HG03469 (cell line): ENCODE measurements around the gene CADPS.

ENCODE experiments used
- ATAC-seq: cut with Tn5 transposase; IDR thresholded peaks from one replicate; pipeline ENCODE4 v1.9.1; 2021; ENCODE audit warnings: mild to moderate bottlenecking, moderate library complexity, moderate number of reproducible peaks; ENCODE audit not compliant: unreplicated experiment

CADPS gene

DNA sequence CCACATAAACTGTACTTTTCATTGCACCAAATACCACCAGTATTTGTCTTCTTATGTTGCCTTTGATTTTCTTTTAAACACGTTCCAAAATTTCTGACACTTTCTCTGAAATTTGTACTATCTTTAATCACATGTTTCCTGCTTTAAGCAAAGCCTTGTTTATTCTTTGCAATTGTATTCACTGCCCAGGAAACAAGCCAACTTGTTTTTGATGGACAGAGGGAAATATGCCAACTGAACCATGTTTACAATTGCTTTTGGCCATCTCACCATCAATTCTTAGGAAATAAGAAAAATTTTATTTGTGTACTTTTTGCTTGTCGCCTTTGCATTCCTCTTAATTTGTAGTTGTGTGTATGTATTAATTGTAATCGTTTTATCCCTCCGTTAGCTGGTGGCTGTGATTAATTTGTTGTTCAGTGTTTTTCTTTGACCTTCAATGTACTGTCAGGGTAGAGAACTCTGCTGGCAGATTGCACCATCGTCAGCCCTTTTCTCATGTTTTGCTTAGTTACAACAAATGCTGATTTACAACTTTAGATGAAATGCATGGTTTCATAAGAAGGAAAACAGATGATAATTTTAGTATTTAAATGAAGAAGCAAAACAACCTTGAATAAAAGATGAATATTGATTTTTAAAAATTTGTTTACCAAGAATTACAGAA lies 482.5 kb downstream of the CADPS start:
- no peak for ATAC-seq

- no peak for ATAC-seq
These were observed 488.0 kb downstream of the CADPS start for GRCh38 chr3:62387251-62387650.

GRCh38 chr3:62379321-62379798 lies 495.9 kb downstream of the CADPS start:
- ATAC-seq = no peak

- no peak for ATAC-seq
These were observed 496.3 kb downstream of the CADPS start for GRCh38 chr3:62378921-62379320.

DNA sequence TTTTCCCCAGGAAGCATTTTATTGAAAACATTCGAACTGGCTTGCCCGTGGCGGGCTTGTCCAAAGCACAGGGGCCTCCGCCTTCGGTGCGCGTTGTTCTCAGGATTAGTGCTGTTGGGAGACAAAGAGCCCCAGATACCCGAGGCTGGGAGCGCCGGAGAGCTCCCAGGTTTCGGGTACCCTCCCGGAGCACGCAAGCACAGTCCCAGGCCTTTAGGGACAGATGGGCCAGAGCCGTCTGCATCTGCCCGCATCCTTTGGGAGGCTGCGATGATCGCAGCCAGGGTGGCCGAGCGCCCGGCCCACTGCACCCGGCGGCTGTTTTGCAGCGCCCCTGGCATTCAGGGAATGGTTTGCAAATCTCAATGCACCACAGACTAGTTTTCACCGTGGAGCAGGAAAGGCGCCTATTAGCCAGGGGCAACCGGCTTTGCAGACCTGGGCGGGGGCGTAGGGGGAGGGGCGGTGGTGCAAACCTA lies 496.9 kb downstream of the CADPS start:
- no peak for ATAC-seq

DNA sequence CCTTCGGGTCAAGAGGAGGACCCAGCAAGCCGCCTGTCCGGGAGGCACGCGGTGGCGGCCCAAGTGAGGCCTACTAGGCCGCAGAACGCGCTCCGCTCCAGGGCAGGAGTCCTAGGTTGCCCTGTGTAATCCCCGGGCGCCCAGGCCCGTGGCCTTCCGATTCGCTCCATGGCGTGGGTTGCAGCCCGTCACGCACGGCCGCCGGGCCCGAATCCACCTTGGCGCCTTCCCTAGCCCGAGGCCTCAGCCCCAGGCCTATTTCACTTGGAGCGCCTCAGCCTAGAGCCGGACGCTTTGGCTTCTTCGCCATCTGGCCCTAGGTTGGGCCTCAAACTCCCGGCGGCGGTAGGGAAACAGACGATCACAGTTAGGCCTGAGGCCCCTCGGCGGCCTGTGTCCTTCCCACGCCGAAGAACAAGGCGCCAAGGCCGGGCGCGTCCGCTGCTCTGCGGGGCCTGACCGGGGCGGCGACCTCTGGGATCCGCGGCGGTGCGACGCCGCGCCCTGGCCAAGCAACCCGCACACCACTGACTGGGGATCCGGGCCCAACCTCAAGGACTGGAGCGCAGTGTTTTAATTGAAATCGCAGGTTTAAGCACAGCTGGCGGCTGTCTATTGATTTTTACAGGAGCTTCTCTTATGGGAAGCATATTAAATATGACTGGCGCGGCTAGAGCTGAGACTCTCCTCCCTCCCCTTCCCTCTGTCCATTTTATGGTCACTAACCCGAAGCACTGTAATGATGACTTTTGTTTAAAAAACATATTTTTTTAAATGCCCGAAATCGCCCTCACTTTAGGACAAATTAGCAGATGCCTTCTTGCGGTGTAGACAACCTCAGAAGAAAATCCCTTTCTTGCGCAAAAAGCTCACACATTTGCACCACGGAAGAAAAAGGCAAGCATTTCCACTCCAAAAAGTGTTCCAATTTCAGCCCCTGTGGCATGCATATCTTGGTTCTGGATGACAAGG lies 498.0 kb downstream of the CADPS start:
- ATAC-seq = no peak

DNA sequence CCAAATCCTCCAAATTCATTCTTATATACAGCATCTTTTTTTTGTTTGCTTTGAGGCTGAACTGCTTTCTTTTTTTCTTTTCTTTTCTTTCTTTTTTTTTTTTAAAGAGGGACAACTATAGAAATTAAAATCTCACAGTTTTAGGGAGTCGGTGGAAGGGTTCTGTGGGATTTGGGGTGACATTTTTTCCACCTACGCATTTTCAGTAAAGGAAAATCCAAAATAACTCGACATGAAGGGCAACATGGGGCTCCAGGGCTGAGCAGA lies 498.8 kb downstream of the CADPS start:
- no peak for ATAC-seq

DNA sequence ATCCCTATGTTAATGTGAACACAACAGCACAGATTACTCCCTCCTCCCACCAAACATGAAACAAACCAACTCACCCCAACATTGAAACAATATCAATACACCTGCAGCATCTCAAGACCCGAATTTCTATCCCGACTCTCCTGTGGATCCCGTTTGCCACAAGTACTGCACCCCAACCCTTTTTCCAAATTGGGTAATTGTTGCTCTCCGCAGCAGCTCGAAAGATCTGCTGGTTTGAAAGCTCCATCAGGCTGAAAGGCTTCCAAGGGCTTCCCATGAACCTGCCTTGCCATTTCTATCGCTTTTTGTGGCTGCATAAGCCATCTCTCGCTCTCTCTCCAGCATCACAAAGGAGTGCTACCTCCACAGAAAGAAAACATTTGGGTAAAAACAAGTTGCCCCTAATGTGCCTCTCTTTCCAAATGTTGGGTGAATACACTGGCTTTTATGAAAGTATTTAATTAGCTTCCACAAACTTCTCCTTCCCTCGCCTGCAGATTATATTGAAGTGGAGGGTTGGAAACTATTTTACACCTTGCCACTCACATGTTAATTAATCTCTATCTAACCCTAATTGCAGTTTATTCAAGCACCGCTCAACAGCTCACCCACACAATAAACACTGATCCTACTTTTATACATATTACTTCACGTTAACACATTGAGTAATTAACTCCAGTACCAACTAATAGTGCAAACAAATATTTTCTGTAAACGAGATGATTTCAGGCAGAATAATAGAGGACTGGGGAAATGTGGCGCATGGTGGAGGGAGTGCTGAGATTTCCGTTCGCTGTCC lies 499.4 kb downstream of the CADPS start:
- no peak for ATAC-seq

DNA sequence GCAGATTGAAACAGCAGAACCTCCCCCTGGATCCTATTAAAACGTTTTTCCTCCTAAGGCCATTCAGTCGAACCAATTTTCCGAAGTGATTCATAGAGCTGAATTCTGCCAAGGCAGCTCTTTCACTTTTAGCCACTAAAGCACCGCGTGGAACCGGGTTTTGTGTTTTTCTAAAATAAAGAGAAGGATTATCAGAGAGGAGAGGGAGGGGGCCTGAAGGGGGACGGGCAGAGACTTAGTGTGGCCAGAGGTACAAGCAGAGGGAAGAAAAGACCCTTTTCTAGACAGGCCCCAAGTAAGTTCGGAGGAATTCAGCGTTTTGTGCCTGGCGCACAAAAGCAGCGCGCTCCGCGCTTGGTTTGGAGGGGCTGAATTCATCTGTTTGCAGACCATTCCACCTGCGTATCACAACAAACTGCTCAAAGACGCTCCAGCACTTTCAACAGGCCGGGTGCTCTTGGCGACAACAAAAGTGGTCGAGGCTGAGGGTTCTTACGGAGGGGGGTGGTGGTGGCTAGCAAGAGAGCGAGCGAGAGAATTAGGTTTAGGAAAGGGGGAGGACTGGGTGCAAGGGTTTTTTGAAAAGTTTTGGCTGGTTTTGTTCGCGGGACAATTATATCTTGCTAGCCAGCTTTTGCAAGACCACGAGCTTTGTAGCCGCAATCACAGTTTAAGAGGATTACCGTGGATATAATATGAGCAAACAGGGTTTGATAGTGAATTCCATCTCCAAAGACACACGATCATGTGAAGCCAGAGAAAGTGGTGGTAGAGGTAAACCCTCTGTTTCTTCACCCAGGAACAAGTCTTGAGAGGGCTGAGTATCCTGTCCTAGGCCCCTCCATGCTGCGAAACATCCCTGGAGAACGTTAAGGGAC lies 500.6 kb downstream of the CADPS start:
- ATAC-seq = no peak

DNA sequence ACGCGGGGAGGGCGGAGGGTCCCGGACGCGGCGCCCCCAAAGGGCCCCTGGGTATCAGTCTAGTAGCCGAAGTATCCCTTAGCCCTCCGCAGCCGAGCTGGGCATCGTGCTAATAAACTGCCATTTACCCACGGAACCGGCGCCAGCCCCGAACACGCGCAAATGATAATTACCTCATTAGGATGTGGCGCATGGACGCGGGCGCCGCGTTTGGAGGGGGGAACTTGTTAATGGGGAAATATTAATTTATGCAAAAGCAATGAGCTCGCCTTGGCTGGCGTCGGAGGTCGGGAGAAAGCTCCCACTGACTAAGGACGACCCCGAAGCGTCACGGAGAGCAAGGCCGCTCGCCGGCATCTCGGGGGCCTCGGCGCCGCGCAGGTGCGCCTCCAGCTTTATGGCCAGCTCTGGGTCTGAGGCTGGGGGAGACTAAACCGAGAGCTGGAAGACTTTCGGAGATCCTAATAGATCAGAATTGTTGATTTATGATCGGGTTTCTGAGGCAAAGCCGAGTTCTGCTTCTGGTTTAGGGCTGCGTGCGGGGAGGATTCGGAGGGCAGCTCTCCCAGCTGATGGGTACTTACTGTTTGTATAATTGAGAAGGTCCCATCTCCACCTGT lies 501.4 kb downstream of the CADPS start:
- no peak for ATAC-seq

GRCh38 chr3:62373215-62373614 lies 502.0 kb downstream of the CADPS start, which contains the start of gene FEZF2:
Gene FEZF2 (minus strand): TSS chr3:62373550. CDS start chr3:62372868, 682 bp downstream.
- no peak for ATAC-seq

GRCh38 chr3:62372621-62373041 lies 502.6 kb downstream of the CADPS start:
- no peak for ATAC-seq

- no peak for ATAC-seq
These were observed 503.3 kb downstream of the CADPS start for GRCh38 chr3:62371720-62372591.

DNA sequence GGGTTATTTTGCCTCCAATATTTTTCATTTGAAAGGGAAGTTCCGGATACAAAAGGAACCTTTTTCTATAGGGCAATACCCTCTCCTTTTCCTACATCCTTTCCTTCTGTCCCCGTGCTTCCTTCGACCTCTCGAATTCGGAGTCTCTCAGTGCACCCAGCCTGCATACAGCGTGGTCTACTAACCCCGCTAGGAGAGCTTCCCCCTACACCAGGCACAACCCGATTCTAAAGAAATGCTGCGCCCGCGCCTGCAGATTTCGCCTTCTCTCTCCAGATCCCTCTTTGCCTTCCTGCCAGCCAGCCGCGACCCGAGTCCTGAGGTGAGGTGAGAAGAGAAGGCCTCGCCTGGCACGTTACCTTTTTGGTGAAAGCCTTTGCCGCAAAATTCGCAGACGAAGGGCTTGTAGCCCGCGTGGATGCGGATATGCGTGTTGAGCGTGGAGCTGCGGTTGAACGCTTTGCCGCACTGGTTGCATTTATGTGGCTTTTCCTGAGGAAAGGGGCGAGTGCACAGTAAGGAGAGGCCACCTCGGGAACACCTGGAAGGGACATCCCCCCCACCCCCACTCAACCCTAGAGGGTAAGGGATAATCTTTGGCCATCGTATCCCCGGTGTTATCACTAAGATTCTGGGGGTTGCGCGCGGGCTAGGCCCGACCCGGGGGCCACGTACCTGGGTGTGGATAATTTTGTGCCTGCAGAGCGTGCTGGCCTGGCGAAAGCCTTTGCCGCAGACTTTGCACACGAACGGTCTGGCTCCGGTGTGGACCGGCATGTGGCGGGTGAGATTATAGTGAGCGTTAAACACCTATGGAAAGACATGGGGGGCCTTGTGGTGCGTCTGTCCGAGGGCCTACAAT lies 504.1 kb downstream of the CADPS start:
- no peak for ATAC-seq

GRCh38 chr3:62370112-62370857 lies 504.9 kb downstream of the CADPS start:
- ATAC-seq = no peak

- ATAC-seq = no peak
These were observed 505.8 kb downstream of the CADPS start for GRCh38 chr3:62369476-62369743.

- no peak for ATAC-seq
These were observed 506.3 kb downstream of the CADPS start for GRCh38 chr3:62368705-62369475.
